ENCODE results near the gene SLC5A7. TPM values are rescaled to one million over a fixed set of nuclear protein-coding genes. Genes with fewer than 3 reads are reported as not detected.

Gene SLC5A7
- total and polyA plus RNA-seq, 12 donors: 0.04 to 0.39 (median 0.11) TPM; not detected in 1

DNA sequence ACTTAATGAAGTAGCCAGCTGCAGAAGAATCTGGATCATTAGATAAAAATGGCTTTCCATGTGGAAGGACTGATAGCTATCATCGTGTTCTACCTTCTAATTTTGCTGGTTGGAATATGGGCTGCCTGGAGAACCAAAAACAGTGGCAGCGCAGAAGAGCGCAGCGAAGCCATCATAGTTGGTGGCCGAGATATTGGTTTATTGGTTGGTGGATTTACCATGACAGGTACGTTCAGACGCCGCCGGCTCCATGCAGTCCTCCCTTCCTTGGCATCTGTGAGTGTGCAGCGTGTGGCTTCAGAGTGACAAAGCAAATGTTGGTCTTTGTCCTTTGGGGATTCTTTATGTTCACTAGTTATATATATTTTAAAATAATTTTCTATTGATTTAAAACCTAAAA is 1.8 kb downstream of the SLC5A7 start:
- 87 to 88% methylated on average over 10 of the region's 10 CpGs for WGBS, 2 donors
- Histone ChIP-seq H3K27me3 (peaks cover 0 to 61% (median 33%) of the 10 kb centered on the region in 7 donors), H3K9me3 (no peaks in the 10 kb centered on the region), H3K27ac (no peak overlapping the region), H3K36me3 (no peaks in the 10 kb centered on the region), H3K4me3 (no peak overlapping the region), H3K4me1 (peaks cover 0 to 9% (median 0%) of the 10 kb centered on the region in 9 donors)
- DNase-seq: no peak
- intact Hi-C loops (cut with DNase I): no loop called here
- no peak for ATAC-seq
- TF ChIP-seq, protein P1, sequence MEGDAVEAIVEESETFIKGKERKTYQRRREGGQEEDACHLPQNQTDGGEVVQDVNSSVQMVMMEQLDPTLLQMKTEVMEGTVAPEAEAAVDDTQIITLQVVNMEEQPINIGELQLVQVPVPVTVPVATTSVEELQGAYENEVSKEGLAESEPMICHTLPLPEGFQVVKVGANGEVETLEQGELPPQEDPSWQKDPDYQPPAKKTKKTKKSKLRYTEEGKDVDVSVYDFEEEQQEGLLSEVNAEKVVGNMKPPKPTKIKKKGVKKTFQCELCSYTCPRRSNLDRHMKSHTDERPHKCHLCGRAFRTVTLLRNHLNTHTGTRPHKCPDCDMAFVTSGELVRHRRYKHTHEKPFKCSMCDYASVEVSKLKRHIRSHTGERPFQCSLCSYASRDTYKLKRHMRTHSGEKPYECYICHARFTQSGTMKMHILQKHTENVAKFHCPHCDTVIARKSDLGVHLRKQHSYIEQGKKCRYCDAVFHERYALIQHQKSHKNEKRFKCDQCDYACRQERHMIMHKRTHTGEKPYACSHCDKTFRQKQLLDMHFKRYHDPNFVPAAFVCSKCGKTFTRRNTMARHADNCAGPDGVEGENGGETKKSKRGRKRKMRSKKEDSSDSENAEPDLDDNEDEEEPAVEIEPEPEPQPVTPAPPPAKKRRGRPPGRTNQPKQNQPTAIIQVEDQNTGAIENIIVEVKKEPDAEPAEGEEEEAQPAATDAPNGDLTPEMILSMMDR (IDR thresholded peaks at IDR 0.05): no peak

DNA sequence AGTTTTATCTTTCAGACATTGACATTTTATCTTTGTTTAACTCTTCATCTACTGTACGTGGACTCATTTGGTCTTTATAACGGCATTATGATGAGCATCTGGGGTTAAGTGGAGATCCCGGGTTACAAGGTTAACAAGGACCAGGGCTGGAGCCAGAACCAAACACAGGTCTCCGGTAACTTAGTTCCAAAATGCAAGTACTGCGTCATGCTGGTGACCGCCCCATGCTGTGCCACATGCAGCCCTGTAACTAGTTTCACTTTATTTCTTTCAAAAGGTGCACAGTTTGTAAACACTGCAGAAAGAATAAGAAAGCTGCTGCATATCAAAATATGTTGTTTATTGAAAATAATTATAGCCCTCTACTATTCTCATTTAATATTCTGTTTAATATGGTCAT is 3.1 kb downstream of the SLC5A7 start:
- no peak overlapping the region for H3K27ac ChIP-seq
- DNase-seq: no peak
- no peaks in the 10 kb centered on the region for H3K9me3 ChIP-seq
- H3K27me3 ChIP-seq: peaks cover 0 to 55% (median 33%) of the 10 kb centered on the region in 7 donors
- peaks cover 0 to 9% (median 0%) of the 10 kb centered on the region in 9 donors for H3K4me1 ChIP-seq
- ATAC-seq: no peak
- H3K36me3 ChIP-seq: no peaks in the 10 kb centered on the region
- WGBS, 2 donors: 76 to 78% methylated on average over 6 of the region's 6 CpGs
- intact Hi-C loops (cut with DNase I): no loop called here
- TF ChIP-seq, protein P1 (IDR thresholded peaks at IDR 0.05): no peak
- H3K4me3 ChIP-seq: no peak overlapping the region

DNA sequence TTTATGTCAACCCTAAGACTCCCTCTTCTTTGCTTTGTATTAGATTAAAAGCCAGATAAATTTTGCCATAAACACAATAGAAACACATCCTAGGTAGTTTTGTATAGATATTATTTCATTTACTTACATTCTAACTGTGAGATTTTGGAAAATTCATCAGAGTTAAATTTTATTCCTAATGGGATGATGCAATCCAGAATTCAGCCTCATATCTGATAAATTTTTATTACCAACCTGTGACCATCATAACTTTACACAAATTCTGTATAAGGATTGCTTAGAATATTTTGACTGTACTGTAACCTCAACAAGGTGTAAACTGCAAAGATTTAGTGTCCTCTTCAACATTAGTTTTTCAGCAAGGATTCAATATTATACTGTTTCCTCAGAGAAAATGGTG is 4.4 kb downstream of the SLC5A7 start:
- ATAC-seq (no peak), DNase-seq (no peak)
- H3K4me1 ChIP-seq: peaks cover 0 to 9% (median 0%) of the 10 kb centered on the region in 9 donors
- H3K27ac ChIP-seq: no peak overlapping the region
- H3K9me3 ChIP-seq: no peaks in the 10 kb centered on the region
- no peak overlapping the region for H3K4me3 ChIP-seq
- H3K27me3 ChIP-seq: peaks cover 0 to 48% (median 32%) of the 10 kb centered on the region in 7 donors
- intact Hi-C loops (cut with DNase I): no loop called here
- H3K36me3 ChIP-seq: no peaks in the 10 kb centered on the region
- TF ChIP-seq, protein P1 (IDR thresholded peaks at IDR 0.05): no peak

DNA sequence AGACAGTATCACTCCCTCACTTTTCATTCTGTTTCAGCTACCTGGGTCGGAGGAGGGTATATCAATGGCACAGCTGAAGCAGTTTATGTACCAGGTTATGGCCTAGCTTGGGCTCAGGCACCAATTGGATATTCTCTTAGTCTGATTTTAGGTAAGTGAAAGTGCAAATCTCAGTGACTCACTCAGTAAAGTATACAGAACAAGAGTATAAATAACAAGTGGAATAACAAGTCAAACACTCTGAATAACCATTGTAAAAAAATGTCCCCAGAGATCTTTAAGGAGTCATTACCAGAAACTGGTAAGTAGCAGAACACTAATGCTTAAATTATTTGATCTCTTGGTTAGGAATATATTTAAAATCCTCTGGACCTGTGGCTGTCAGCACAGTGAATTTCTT is 5.7 kb downstream of the SLC5A7 start:
- H3K36me3 ChIP-seq: no peaks in the 10 kb centered on the region
- TF ChIP-seq, protein P1 (IDR thresholded peaks at IDR 0.05): no peak
- no peak overlapping the region for H3K27ac ChIP-seq
- no peaks in the 10 kb centered on the region for H3K9me3 ChIP-seq
- intact Hi-C loops (cut with DNase I): no loop called here
- peaks cover 0 to 34% (median 19%) of the 10 kb centered on the region in 7 donors for H3K27me3 ChIP-seq
- no peaks in the 10 kb centered on the region for H3K4me1 ChIP-seq
- ATAC-seq (no peak), DNase-seq (no peak)
- WGBS, 2 donors: 68 to 73% methylated on average over 1 of the region's 1 CpG
- H3K4me3 ChIP-seq: no peak overlapping the region

Data from heart right ventricle (tissue), 16 donors.